GM23338 (cell line): ENCODE results near the gene TSPAN19.

Source experiments
- CREB1 ChIP-seq: fragments of 250-450 bp; sonication (Bioruptor Pico); IDR thresholded peaks from 2 replicates; pipeline ENCODE4 v1.5.0; 2020; ENCODE audit warnings: low read depth, mild to moderate bottlenecking, moderate library complexity
- EZH2 ChIP-seq: fragments of 200-600 bp; sonication (generic); IDR thresholded peaks from one replicate; pipeline ENCODE4 v1.8.0; 2017; ENCODE audit warnings: antibody characterized with exemption, mild to moderate bottlenecking, low read depth; ENCODE audit not compliant: unreplicated experiment
- EZH2phosphoT487 ChIP-seq: fragments of 200-600 bp; sonication (generic); IDR thresholded peaks from one replicate; pipeline ENCODE4 v1.8.1; 2018; ENCODE audit warnings: antibody characterized with exemption; ENCODE audit not compliant: unreplicated experiment
- JUNB ChIP-seq: IDR thresholded peaks from one replicate; pipeline ENCODE4 v1.6.1; 2016; ENCODE audit warnings: antibody characterized with exemption; ENCODE audit not compliant: unreplicated experiment
- POLR2AphosphoS5 ChIP-seq: IDR thresholded peaks from 2 replicates; pipeline ENCODE4 v1.6.1; 2016; ENCODE audit warnings: antibody characterized with exemption, low read depth
- TF ChIP-seq, protein P1 (sequence below), 2 experiments: fragments of 200-600 bp in 1 of 2; sonication (generic) in 1 of 2; conservative IDR thresholded peaks; 2 replicates each; pipeline versions ENCODE4 v1.5.1 to v1.6.1; 2016 to 2017; ENCODE audit warnings: antibody characterized with exemption in 2 of 2, low read depth in 2 of 2, mild to moderate bottlenecking in 2 of 2, moderate library complexity in 1 of 2

DNA sequence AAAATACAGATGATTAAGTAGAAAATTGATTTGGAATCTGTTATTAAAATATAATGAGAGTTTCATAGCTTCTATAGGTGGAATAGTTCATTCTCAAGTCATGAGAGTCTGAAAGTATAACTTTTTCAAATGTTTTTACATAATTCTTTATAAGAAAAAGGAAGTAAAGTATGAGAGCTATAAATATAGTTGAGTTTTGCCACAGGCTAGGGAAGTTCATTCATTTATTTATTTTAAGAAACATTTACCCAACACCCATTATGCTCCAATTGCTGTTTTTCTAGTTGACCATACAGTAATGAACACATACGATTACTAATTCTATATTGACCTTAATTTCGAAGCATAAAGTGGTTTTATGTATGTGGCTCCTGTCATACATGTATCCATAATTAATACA lies 24.8 kb upstream of the TSPAN19 start:
- TF ChIP-seq, protein P1, sequence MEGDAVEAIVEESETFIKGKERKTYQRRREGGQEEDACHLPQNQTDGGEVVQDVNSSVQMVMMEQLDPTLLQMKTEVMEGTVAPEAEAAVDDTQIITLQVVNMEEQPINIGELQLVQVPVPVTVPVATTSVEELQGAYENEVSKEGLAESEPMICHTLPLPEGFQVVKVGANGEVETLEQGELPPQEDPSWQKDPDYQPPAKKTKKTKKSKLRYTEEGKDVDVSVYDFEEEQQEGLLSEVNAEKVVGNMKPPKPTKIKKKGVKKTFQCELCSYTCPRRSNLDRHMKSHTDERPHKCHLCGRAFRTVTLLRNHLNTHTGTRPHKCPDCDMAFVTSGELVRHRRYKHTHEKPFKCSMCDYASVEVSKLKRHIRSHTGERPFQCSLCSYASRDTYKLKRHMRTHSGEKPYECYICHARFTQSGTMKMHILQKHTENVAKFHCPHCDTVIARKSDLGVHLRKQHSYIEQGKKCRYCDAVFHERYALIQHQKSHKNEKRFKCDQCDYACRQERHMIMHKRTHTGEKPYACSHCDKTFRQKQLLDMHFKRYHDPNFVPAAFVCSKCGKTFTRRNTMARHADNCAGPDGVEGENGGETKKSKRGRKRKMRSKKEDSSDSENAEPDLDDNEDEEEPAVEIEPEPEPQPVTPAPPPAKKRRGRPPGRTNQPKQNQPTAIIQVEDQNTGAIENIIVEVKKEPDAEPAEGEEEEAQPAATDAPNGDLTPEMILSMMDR (conservative IDR thresholded peaks at IDR 0.05; ENCODE audit: low read depth in 2 of 2): no peak
- TF ChIP-seq EZH2phosphoT487: no peak
- TF ChIP-seq EZH2: no peak
- no peak for TF ChIP-seq CREB1
- no peak for TF ChIP-seq JUNB
- TF ChIP-seq POLR2AphosphoS5: no peak
